ENCODE results near the gene CLDN14. TPM values are rescaled to one million over a fixed set of nuclear protein-coding genes. Genes with fewer than 3 reads are reported as not detected.

Gene CLDN14
- total RNA-seq, 1 experiment from 2014 or later = 8.9 TPM

DNA sequence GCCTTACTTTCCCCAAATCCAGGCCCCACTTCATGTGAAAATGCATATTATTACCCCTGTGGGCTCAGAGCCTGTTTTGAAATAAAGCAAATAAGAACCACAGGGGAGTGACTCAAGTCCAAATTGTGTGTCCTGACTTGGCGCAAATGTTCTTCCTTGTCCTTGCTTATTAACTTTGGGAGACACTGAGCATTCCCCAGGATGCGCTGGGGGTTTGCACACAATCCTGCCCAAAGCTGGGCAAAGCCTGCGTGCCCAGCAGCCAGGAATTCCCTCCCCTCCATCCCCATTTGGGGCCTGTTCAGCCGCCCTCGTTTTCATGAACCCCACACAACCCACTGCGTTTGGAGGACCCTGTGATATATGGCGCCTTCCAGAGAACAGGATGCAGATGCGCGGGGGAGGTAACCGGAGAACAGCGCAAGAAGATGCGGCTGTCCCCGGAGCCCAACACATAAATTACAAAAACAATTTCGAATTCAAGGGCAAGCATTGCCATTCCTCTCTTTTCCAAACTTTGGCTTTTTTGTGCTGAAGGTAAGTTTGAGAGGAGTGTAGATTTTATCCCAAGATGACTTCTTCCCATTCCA, 42.4 kb upstream of the CLDN14 start:
- Histone ChIP-seq H3F3A (ENCODE audit: low read length, unreplicated experiment) (no peaks in the 10 kb centered on the region), H3K79me2 (ENCODE audit: low read length) (no peaks in the 10 kb centered on the region), H3K4me1 (ENCODE audit: insufficient read depth, low read length) (no peaks in the 10 kb centered on the region), H4K20me1 (ENCODE audit: low read length) (no peaks in the 10 kb centered on the region), H3K27ac (ENCODE audit: low read length) (no peak overlapping the region), H3K36me3 (ENCODE audit: low read depth, low read length) (no peaks in the 10 kb centered on the region), H3K27me3 (ENCODE audit: low read length) (no peaks in the 10 kb centered on the region), H3K9me2 (replicated peaks; ENCODE audit: low read length) (0 out of 2 replicates have a peak, but pooled peaks cover 2% of the 10 kb centered on the region), H3K4me2 (ENCODE audit: low read length) (no peak overlapping the region), H3K9ac (ENCODE audit: low read length) (no peak overlapping the region), H3K9me3 (ENCODE audit: low read length) (no peaks in the 10 kb centered on the region), H3K4me3 (ENCODE audit: low read length) (no peak overlapping the region), H2AFZ (ENCODE audit: low read length) (no peak overlapping the region)
- intact Hi-C loops (cut with micrococcal nuclease) = no loop called here
- TF ChIP-seq EZH2phosphoT487 (IDR thresholded peaks at IDR 0.05; ENCODE audit: borderline replicate concordance, low read length) (no peak), EZH2 (IDR thresholded peaks at IDR 0.05; ENCODE audit: low read length, unreplicated experiment) (no peak)
- TF ChIP-seq, protein P1, sequence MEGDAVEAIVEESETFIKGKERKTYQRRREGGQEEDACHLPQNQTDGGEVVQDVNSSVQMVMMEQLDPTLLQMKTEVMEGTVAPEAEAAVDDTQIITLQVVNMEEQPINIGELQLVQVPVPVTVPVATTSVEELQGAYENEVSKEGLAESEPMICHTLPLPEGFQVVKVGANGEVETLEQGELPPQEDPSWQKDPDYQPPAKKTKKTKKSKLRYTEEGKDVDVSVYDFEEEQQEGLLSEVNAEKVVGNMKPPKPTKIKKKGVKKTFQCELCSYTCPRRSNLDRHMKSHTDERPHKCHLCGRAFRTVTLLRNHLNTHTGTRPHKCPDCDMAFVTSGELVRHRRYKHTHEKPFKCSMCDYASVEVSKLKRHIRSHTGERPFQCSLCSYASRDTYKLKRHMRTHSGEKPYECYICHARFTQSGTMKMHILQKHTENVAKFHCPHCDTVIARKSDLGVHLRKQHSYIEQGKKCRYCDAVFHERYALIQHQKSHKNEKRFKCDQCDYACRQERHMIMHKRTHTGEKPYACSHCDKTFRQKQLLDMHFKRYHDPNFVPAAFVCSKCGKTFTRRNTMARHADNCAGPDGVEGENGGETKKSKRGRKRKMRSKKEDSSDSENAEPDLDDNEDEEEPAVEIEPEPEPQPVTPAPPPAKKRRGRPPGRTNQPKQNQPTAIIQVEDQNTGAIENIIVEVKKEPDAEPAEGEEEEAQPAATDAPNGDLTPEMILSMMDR (conservative IDR thresholded peaks at IDR 0.05; ENCODE audit: low read depth, low read length) = no peak
- no peak for ATAC-seq
- no peak for DNase-seq
- BruUV-seq (replicated peaks) = no TSS peak
- CTCF ChIA-PET = no interaction called here
- POLR2A ChIA-PET (ENCODE audit: unreplicated experiment) = no interaction called here

DNA sequence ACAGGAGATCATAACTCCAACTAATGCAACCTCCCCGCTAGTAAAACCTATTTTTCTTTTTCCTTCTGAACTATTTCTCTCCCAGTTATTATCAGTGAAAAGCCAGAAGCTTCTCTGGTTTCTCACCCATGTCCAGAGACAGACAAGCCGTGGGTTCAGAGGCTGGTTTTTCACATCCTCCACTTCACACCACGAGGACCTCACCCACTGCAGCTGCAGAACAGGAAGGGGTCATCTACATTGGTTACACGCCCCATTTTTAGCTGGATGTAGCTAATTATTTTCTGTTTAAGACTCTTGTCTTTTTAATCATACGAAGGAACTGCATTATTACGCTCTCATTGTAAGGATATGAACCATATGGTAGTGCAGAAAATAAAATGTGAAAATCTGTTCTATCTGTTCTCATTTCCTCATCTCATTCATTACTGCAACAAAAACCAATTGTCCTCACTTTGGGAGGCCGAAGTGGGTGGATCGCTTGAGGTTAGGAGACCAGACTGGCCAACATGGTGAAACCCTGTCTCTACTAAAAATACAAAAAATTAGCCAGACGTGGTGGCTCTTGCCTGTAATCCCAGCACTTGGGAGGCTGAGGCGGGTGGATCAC, 39.1 kb upstream of the CLDN14 start:
- CTCF ChIA-PET = no interaction called here
- POLR2A ChIA-PET (ENCODE audit: unreplicated experiment) = no interaction called here
- no peak overlapping the region for H3K4me3 ChIP-seq (ENCODE audit: low read length)
- no peaks in the 10 kb centered on the region for H4K20me1 ChIP-seq (ENCODE audit: low read length)
- no peak overlapping the region for H3K27ac ChIP-seq (ENCODE audit: low read length)
- H3K4me1 ChIP-seq (ENCODE audit: insufficient read depth, low read length) = no peaks in the 10 kb centered on the region
- no peaks in the 10 kb centered on the region for H3K79me2 ChIP-seq (ENCODE audit: low read length)
- H3K9me2 ChIP-seq (replicated peaks; ENCODE audit: low read length) = 0 out of 2 replicates have a peak, but pooled peaks cover 2% of the 10 kb centered on the region
- no peak overlapping the region for H2AFZ ChIP-seq (ENCODE audit: low read length)
- H3F3A ChIP-seq (ENCODE audit: low read length, unreplicated experiment) = no peaks in the 10 kb centered on the region
- H3K4me2 ChIP-seq (ENCODE audit: low read length) = no peak overlapping the region
- H3K36me3 ChIP-seq (ENCODE audit: low read depth, low read length) = no peaks in the 10 kb centered on the region
- intact Hi-C loops (cut with micrococcal nuclease) = no loop called here
- no peaks in the 10 kb centered on the region for H3K9me3 ChIP-seq (ENCODE audit: low read length)
- ATAC-seq (no peak), DNase-seq (no peak)
- H3K9ac ChIP-seq (ENCODE audit: low read length) = no peak overlapping the region
- H3K27me3 ChIP-seq (ENCODE audit: low read length) = no peaks in the 10 kb centered on the region
- TF ChIP-seq EZH2 (IDR thresholded peaks at IDR 0.05; ENCODE audit: low read length, unreplicated experiment) (no peak), EZH2phosphoT487 (IDR thresholded peaks at IDR 0.05; ENCODE audit: borderline replicate concordance, low read length) (no peak)
- TF ChIP-seq, protein P1 (conservative IDR thresholded peaks at IDR 0.05; ENCODE audit: low read depth, low read length) = no peak
- BruUV-seq (replicated peaks) = no TSS peak
